ENCODE results near the gene TELO2. TPM values are rescaled to one million over a fixed set of nuclear protein-coding genes. Genes with fewer than 3 reads are reported as not detected.
"Not testable (repeated sequence)": the region's sequence is repeated elsewhere in the genome, so short reads cannot be mapped to it uniquely, and the experiment has no call there.

Gene TELO2
- total RNA-seq, 2 experiments from 2014 or later = 29.7 to 30.8 TPM

- Histone ChIP-seq H3K27ac (ENCODE audit: low read depth in 1 of 2, low read length in 2 of 2) (no peak overlapping the region), H3K4me1 (ENCODE audit: insufficient read depth, low read length) (peaks cover 23% of the 10 kb centered on the region), H3K9me3 (ENCODE audit: control insufficient read depth in 1 of 2, insufficient read depth in 1 of 2, low read length in 2 of 2) (no peaks in the 10 kb centered on the region), H3K36me3 (ENCODE audit: insufficient read depth, low read length) (no peaks in the 10 kb centered on the region), H3K27me3 (ENCODE audit: control insufficient read depth in 1 of 2, insufficient read depth in 2 of 2, low read length in 2 of 2) (no peaks in the 10 kb centered on the region), H3K4me3 (ENCODE audit: low read length) (no peak overlapping the region)
- Mint-ChIP-seq H3K27ac (no peak overlapping the region), H3K4me3 (no peak overlapping the region), H3K9me3 (no peaks in the 10 kb centered on the region), H3K27me3 (no peaks in the 10 kb centered on the region), H3K4me1 (ENCODE audit: low read depth) (peaks cover 23% of the 10 kb centered on the region), H3K36me3 (ENCODE audit: low read depth) (no peaks in the 10 kb centered on the region)
- ChIA-PET CTCF (no interaction called here), POLR2A (no interaction called here)
- no peak for DNase-seq
- intact Hi-C loops (cut with DNase I, micrococcal nuclease) = loop anchor here (5.0 to 10.0 kb wide), 5 partner anchors 52 to 568 kb away; partner anchors contain the start of genes CRAMP1 (in 1 of the 2), IFT140 (in 1 of the 2), NTHL1 (in 1 of the 2) and TMEM204 (in 1 of the 2)
- no peak for ATAC-seq (ENCODE audit: poor library complexity)
- TF ChIP-seq CTCF (IDR thresholded peaks at IDR 0.05) = no peak
Measured at GRCh38 chr16:1477033-1477432, 16.1 kb upstream of the TELO2 start.

- H3K27me3 ChIP-seq (ENCODE audit: control insufficient read depth in 1 of 2, insufficient read depth in 2 of 2, low read length in 2 of 2); H3K9me3 ChIP-seq (ENCODE audit: control insufficient read depth in 1 of 2, insufficient read depth in 1 of 2, low read length in 2 of 2); H3K9me3 Mint-ChIP-seq; H3K4me3 ChIP-seq (ENCODE audit: low read length); H3K27me3 Mint-ChIP-seq; H3K36me3 ChIP-seq (ENCODE audit: insufficient read depth, low read length); H3K36me3 Mint-ChIP-seq (ENCODE audit: low read depth); H3K27ac Mint-ChIP-seq; H3K4me3 Mint-ChIP-seq; H3K27ac ChIP-seq (ENCODE audit: low read depth in 1 of 2, low read length in 2 of 2); CTCF ChIA-PET; DNase-seq; ATAC-seq (ENCODE audit: poor library complexity): not testable (repeated sequence)
- intact Hi-C loops (cut with DNase I, micrococcal nuclease) = loop anchor here (5.0 to 10.0 kb wide), 5 partner anchors 54 to 566 kb away; partner anchors contain the start of genes CRAMP1 (in 1 of the 2), IFT140 (in 1 of the 2), NTHL1 (in 1 of the 2) and TMEM204 (in 1 of the 2)
- POLR2A ChIA-PET = interaction anchor here (0.6 to 1.3 kb wide), 3 partner anchors 55 to 129 kb away, joined by 3 read pairs; partner anchors contain the start of gene TMEM204
- peaks cover 12% of the 10 kb centered on the region for H3K4me1 ChIP-seq (ENCODE audit: insufficient read depth, low read length)
- H3K4me1 Mint-ChIP-seq (ENCODE audit: low read depth) = peaks cover 12% of the 10 kb centered on the region
Measured at GRCh38 chr16:1478937-1479336, 14.2 kb upstream of the TELO2 start.

GRCh38 chr16:1481906-1482835 lies 11.0 kb upstream of the TELO2 start:
- H3K4me3 Mint-ChIP-seq = no peak overlapping the region
- POLR2A ChIA-PET = no interaction called here

More at GRCh38 chr16:1481906-1482835, 11.0 kb upstream of the TELO2 start:
- no peak for ATAC-seq (ENCODE audit: poor library complexity)
- H3K4me1 Mint-ChIP-seq (ENCODE audit: low read depth) = no peaks in the 10 kb centered on the region
- Histone ChIP-seq H3K27me3 (ENCODE audit: control insufficient read depth in 1 of 2, insufficient read depth in 2 of 2, low read length in 2 of 2) (no peaks in the 10 kb centered on the region), H3K4me3 (ENCODE audit: low read length) (no peak overlapping the region), H3K36me3 (ENCODE audit: insufficient read depth, low read length) (no peaks in the 10 kb centered on the region), H3K27ac (ENCODE audit: low read depth in 1 of 2, low read length in 2 of 2) (no peak overlapping the region), H3K9me3 (ENCODE audit: control insufficient read depth in 1 of 2, insufficient read depth in 1 of 2, low read length in 2 of 2) (peaks cover 0 to 7% of the 10 kb centered on the region in 2 experiments), H3K4me1 (ENCODE audit: insufficient read depth, low read length) (no peaks in the 10 kb centered on the region)
- intact Hi-C loops (cut with DNase I, micrococcal nuclease) = no loop called here
- H3K36me3 Mint-ChIP-seq (ENCODE audit: low read depth) = no peaks in the 10 kb centered on the region
- no peaks in the 10 kb centered on the region for H3K9me3 Mint-ChIP-seq
- DNase-seq = no peak
- H3K27ac Mint-ChIP-seq = no peak overlapping the region
- no peak for TF ChIP-seq CTCF (IDR thresholded peaks at IDR 0.05)
- H3K27me3 Mint-ChIP-seq = no peaks in the 10 kb centered on the region
- CTCF ChIA-PET = no interaction called here
